ENCODE measurements around the gene ZFP42.
"Not testable (repeated sequence)": the region's sequence is repeated elsewhere in the genome, so short reads cannot be mapped to it uniquely, and the experiment has no call there.

Gene ZFP42

DNA sequence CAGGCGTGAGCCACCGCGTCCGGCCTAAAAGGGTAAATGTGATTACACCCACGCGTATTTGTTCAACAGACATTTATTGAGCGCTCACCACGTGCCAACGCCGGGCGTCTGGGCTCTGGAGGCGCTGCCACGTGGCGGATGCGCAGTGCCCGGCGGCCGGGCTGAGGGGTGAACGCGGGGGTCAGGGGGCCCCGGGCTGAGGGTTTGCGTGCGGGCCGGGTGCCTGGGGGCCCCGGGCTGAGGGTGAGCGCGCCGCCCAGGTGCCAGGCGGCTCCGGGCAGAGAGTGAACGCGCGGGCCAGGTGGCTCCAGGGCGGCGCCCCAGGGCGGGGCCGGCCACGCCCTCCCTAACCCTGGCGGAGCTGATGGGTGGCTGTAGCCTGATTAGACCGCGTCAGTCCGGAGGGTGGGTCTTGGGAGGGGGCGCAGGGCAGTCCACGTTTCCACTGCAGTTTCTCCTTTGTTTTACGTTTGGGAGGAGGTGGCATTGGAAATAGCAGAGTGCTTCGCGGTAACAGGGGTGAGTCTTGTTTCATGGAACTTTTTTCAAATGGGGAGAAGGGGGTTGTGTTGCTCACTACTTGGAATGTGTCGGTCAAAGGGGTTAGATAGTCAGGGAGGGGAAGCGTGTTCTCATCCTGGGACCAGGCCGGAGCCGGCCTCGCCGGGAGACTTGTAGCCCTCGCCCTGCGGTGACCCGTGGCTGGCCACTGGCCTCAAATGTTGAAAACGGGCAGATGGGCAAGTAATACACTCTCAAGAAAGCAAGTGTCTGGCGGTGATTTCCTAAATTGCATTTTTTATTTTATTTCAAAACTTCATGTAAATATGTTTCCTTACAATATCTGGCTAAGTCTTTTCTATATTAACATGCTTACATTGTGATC, at the start of gene ZFP42:
TSS of gene ZFP42 (plus strand) at position 450 of the 886 bp plus-strand sequence. CDS start 7,037 bp downstream, outside the sequence.
- DNase-seq (ENCODE audit: extremely low spot score, insufficient read length, low read depth), result no peak
- FAIRE-seq, result no peak

DNA sequence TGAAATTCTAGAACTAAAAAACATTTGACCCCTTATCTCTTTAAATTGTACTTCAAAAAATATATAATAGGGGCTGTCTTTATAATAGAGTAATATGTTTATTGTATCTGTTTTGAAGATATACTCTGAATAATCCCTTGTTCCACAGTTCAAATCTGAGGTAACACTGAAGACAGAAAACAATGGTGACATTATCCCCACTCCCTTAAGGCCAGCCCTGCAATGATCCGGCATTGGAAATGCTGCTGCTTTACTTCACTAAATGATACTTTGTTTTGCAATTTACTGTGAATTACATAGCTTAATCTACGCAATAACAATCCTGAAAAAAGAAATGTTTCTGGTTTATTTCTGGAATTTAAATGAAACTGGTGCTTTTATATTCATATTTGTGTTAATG, 34.4 kb upstream of the ZFP42 start:
- FAIRE-seq (no peak), DNase-seq (ENCODE audit: extremely low spot score, insufficient read length, low read depth) (no peak)

DNA sequence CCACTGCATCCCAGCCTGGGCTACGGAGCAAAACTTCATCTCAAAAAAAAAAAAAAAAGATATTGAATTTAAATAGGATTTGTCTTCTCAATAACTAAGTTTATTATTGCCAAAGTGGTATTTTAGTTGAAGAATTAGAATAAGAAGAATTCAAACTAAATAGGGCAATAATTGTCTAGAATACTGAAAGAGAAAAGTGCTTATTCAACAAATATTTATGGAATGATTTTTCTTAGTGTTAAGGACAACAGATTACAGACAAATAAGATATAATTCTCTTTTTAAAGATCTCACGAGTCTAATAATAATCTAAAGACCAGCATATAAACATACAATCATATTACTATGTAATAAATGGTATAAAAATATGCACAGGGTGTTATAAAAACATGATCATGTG, 33.6 kb upstream of the ZFP42 start:
- no peak for DNase-seq (ENCODE audit: extremely low spot score, insufficient read length, low read depth)
- FAIRE-seq, result no peak

DNA sequence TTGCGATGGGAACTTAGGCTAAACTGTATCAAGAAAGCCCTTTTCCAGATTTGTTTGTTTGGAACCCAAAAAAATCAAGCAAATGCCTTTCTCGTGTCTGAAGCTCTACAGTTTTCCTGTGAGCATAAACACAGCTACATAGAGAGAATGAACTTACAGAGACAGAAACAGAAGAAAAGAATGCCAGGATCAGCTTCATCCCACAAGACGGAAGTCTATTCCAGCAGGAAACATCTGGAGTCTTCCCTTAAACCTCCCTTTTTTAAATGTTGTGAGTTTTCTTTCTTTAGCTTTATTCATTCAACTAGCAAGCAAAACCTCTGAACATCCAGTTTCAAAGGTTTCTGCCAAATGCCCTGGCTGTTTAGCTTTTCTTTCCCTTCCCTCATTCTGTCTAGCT, 32.6 kb upstream of the ZFP42 start:
- no peak for FAIRE-seq

DNA sequence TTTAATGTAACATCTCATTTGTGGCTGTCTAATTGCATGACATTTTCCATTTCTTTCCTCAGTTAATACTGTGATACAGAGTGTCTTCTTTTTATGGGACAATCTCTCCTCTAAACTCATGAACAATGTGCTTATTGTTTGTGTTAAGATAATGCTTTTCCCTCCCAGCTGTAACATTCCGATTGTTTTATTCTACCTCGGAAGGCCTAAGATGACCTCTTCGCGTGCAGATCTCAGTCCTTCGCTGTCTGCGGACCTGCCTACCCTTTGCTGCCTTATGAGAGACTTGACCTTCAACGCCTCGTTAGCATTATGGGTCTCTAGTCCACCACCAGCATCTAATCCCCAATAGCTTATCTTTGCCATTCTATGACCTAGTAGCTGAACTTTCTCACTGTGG, 29.8 kb upstream of the ZFP42 start:
- FAIRE-seq (no peak), DNase-seq (ENCODE audit: extremely low spot score, insufficient read length, low read depth) (no peak)

More for the DNA sequence above, 32.6 kb upstream of the ZFP42 start:
- no peak for DNase-seq (ENCODE audit: extremely low spot score, insufficient read length, low read depth)

DNA sequence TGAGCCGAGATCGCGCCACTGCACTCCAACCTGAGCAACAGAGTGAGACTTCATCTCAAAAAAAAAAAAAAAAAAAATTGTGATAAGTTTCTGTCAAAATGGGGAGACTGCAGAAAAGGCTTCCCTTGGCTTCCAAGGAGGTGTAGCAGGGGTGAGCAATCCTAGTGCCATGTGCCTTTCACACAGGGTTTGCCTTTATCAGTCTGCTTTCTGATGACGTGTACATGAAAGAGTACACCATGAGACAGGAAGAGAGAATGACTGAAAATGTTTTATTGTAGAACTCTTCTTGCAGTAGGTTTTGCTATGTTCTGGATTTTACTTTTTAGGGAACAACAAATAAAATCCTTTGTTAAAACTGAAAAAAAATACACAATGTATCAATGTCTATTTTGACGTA, 23.4 kb upstream of the ZFP42 start:
- no peak for DNase-seq (ENCODE audit: extremely low spot score, insufficient read length, low read depth)
- FAIRE-seq, result no peak

DNA sequence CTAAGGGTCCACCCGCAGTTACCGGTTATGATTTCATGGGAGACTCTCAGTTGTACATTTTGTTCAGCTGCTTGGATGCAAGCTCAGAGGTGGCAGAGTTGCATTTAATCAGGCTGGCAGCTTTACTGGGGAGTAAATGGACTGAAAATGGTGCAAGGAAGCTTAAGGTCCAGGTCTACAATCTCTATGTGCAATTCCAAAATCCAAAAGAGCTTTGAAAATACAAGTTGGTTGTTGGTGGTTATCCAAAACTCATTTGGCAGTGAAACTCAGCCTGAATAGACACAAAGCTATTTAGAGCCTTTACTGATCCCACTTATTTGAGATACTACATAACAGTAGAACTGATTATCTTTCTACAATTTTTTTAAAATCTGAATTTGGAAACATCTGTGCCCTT, 11.8 kb upstream of the ZFP42 start:
- FAIRE-seq, result no peak
- no peak for DNase-seq (ENCODE audit: extremely low spot score, insufficient read length, low read depth)

DNA sequence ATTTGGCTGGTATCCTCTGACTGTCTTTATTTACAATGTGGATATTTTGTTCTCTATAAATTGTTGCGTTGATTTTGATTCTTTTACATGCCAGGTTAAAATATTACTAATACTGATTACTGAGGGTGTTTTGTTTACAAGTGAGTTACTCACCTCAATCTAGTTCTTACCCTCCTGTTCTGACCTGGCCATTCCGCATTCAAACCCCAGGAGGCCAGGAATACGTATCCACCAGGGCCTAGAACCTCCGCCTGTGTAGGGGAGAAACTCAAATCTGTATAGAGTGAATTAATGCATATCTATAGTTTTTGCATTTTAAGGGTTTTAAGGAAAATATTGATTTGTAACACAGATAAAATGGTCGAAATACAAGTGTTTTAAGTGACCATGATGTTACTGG, 2.6 kb upstream of the ZFP42 start:
- DNase-seq (ENCODE audit: extremely low spot score, insufficient read length, low read depth), result no peak
- no peak for FAIRE-seq

DNA sequence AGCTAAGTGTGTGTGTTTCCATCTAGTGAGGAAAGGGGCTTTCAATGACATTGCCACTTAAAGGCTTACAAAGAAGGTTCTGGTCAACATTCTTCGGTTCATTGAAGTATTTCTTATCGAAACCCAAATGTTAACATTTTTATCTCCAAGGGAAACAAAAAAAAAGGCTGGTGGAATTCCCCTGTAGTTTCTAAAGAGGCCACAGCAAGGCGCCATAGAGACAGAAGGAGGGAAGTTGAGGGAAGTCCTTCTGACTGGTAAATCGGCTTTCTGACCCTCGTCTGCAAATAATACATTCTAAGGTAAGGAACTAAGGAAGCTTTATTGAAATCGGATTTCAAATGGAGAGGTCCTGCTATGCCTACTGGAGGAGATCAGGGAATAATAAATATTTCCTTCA, 1.7 kb upstream of the ZFP42 start:
- no peak for DNase-seq (ENCODE audit: extremely low spot score, insufficient read length, low read depth)
- FAIRE-seq, result no peak

DNA sequence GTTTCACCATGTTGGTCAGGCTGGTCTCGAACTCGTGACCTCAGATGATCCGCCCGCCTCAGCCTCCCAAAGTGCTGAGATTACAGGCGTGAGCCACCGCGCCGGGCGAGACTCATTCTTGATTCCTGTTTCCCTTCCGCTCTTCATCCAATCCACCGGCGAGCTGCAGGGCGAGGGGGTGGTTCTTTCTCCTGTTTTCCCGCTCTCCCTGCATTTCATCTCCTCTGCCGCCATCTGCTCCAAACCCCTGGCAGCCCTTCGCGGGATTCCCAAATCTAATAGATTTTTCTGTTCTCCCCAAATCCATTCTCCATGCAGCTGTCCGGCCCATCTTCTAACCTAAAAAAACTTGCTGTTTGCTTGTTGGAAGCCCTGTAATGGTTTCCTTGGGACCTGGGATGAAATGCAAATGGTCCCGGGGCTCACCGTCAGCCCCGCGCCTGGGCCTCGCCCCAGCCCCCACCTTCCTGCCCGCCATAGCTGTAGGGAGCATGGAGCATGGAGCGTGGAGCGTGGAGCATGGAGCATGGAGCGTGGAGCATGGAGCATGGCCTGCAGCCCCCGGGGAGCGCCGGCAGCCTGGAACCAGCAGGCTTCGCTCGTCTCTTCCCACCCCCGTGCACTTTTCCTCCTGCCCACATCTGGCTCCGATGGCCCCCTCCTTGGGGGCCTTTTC, 1.1 kb downstream of the ZFP42 start:
- DNase-seq (ENCODE audit: extremely low spot score, insufficient read length, low read depth), result no peak
- FAIRE-seq, result no peak

DNA sequence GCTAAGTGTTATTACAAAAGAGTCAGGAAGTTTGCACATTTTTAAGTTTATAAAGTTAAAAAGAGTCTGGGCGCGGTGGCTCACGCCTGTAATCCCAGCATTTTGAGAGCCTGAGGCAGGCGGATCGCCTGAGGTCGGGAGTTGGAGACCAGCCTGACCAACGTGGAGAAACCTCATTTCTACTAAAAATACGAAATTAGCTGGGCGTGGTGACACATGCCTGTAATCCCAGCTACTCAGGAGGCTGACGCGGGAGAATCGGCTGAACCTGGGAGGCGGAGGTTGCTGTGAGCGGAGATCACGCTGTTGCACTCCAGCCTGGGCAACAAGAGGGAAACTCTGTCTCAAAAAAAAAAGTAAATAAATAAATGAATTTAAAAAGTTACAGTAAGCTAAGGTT, 2.4 kb downstream of the ZFP42 start:
- not testable (repeated sequence) for DNase-seq (ENCODE audit: extremely low spot score, insufficient read length, low read depth); FAIRE-seq

DNA sequence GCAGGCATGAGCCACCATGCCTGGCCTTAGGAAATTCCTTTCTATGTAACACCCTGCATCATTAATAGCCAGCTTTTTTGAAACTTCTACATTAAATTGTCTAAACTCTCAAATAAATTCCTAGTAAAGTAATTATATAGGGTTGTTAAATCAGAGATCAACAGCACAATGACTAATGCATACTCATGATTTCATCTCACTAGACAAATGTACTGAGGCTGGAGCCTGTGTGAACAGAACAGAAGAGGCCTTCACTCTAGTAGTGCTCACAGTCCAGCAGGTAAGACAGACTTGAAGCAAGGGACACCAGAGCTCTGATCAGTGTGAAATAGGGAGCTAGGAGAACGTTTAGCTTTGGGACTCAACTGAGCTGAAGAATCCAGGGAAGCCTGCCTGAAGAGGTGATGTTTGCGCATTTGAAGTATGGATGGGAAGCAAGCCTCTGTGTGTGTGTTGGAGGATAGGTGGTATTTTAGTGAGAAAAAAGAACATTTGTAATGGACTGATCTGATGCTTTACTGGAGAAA, 3.9 kb downstream of the ZFP42 start:
- FAIRE-seq, result no peak
- DNase-seq (ENCODE audit: extremely low spot score, insufficient read length, low read depth), result no peak

DNA sequence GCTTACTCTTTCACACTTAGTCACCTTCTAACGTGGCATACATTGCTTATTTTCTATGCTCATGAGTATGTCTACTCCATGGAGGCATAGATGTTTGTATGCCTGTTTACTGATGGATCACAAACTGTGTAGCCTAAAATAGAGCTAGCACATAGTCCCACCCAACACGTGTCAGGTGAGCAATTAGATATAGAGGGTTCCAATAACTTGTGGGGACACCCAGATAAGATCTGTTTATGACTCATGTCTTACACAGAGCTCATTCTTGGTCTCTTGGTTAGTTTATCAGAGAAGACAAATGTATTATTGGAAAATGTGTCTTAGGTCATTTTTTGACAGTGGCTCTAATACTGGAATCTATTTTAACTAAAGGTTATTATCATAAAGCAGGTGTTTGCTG, 6.8 kb downstream of the ZFP42 start:
- FAIRE-seq, result no peak
- no peak for DNase-seq (ENCODE audit: extremely low spot score, insufficient read length, low read depth)

DNA sequence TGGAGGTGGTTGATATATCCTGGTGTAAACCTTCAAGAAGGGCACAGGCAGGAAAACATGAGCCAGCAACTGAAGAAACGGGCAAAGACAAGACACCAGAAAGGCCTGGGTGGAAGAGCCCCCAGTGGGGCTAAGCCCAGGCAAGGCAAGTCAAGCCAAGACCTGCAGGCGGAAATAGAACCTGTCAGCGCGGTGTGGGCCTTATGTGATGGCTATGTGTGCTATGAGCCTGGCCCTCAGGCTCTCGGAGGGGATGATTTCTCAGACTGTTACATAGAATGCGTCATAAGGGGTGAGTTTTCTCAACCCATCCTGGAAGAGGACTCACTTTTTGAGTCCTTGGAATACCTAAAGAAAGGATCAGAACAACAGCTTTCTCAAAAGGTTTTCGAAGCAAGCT, 7.2 kb downstream of the ZFP42 start:
- no peak for DNase-seq (ENCODE audit: extremely low spot score, insufficient read length, low read depth)
- FAIRE-seq, result no peak

DNA sequence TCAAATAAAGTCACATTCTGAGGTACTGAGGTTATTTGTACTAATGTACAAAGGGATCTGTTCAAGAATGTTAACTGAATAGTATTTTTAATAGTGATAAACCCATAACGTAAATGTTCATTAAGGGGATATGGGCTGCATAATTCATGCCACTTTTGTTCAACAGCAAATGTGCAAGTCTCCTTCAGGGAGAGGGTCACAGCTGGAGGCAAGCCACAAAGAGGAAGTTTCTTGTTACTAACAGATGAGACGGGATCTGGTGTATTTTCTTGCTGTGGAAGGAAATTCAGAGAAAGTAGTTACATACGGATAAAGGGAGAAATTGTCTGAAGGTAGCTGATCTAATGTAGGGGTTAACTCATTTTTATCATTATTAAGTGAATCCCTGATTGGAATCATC, 10.0 kb downstream of the ZFP42 start:
- DNase-seq (ENCODE audit: extremely low spot score, insufficient read length, low read depth) (no peak), FAIRE-seq (no peak)

DNA sequence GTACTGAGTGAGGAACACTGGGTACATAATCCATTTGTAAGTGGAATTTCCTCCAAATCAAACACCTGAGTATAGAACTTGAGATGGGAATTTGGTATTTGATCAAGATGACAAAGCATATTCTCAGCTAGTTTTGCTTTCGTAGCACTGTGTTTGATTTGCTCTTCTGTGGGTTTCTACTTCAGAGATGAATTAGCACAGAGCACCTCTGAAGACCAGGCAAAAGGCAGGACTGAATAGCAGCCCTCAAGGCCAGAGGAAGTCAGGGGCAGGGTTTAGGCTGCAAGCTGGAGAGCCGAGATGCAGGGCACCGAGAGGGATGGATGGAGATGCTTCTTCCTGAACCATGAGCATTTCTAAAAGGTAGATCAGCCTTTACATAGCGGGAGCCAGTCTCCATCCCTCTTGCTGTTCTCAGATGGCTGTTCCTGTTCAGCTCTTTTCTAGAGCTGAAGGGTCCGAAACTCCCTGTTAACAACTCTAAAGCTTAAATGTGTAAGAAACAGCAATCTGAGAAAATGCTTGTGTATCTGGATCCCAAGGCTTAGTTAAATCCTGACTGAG, 10.8 kb downstream of the ZFP42 start:
- no peak for DNase-seq (ENCODE audit: extremely low spot score, insufficient read length, low read depth)

DNA sequence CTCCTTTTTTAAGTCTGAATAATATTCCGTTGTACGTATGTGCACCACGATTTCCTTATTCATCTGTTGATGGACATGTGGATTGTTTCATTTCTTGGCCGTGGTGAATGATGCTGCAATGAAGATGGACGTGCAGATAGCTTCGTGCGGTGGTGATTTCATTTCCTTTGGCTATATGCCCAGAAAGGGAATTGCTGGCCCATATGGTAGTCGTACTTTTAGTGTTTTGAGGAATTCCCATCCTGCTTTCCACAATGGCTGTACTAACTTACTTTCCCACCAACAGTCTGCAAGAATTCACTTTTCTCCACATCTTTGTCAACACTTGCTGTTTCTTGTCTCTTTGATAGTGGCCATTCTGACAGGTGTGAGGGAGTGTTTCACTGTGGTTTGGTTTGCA, 12.8 kb downstream of the ZFP42 start:
- no peak for DNase-seq (ENCODE audit: extremely low spot score, insufficient read length, low read depth)
- no peak for FAIRE-seq

More for the DNA sequence above, 10.8 kb downstream of the ZFP42 start:
- no peak for FAIRE-seq

DNA sequence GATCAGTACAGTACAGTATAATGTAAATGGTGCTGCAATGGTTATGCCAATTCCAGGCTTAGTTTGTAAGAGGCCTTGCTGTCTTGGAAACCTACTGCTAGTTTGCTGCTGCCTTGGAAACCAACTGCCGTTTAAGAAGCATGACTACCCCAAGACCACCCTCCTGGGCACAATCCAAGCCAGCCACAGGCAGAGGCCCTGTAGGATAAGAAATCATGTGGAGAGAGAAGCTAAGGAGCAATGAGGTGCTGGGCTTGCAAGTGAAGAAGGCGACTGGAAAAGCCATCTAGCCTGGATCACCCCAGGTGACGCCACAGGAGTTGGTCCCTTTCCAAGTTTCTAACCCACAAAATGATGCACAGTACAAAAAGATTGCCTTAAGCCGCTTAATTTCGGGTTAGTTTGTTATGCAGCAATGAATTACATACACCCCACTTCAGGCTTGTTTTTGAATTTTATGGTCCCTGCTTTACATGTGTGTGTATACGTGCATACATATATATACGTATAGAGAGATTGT, 16.9 kb downstream of the ZFP42 start:
- DNase-seq (ENCODE audit: extremely low spot score, insufficient read length, low read depth) (no peak), FAIRE-seq (no peak)

DNA sequence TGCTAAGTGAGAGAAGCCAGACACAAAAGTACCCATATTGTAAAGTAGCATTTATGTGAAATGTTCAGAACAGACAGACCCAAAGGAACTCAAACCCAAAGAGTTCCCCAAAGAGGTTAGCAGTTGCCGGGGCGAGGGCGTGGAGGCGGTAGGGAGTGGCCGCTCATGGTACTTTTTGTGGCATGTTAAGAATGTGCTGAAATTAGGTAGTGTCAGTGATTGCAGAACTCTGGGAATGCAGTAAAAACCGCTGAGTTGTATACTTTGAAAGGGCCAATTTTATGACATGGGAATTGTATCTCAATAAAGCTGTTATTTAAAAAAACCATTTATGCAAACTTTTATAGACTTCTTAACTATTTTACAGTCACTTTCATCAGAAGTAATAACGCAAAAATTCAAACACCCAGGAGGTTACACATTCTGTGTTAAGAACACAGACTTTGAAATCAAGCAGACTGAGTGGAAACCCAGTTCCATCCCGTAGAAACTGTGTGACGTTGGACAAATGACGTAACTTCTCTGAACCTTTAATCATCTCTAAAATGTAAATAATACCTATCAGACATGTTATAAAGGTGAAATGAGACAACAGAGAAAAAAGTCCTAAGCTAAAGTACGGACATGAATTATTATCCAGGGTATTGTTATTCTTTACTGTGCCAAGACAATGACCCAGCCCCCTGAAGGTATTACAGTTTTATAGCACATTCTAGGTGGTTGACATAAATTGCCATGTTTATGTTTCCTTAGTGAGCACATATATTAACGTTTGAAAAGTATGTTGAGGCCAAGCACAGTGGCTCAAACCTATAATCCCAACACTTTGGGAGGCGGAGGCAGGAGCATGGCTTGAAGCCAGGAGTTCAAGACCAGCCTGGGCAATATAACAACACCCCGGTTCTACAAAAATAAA, 19.7 kb downstream of the ZFP42 start:
- FAIRE-seq (no peak), DNase-seq (ENCODE audit: extremely low spot score, insufficient read length, low read depth) (no peak)

DNA sequence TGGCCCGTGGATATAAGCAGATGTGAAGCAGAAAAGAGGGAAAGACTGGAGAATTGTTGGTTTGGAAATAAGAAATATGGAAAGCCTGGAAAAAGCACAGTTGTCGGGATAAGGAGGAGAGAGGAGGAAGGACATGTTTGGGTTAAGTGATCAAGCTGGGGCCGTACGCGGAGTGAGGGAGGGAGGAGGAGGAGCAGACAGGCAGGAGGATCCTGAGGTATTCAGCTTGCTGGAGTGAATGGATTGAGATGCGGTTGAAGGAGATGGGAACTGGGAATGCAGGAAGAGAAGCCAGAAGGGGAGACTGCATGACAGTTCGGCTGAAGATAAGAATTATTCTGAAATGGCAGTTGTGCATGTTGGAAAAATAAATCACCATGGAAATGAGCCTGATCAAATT, 21.2 kb downstream of the ZFP42 start:
- no peak for FAIRE-seq

More for the DNA sequence above, 21.2 kb downstream of the ZFP42 start:
- no peak for DNase-seq (ENCODE audit: extremely low spot score, insufficient read length, low read depth)
